ENCODE results near the gene STX11.
"Not testable (repeated sequence)": the region's sequence is repeated elsewhere in the genome, so short reads cannot be mapped to it uniquely, and the experiment has no call there.

The STX11 gene

DNA sequence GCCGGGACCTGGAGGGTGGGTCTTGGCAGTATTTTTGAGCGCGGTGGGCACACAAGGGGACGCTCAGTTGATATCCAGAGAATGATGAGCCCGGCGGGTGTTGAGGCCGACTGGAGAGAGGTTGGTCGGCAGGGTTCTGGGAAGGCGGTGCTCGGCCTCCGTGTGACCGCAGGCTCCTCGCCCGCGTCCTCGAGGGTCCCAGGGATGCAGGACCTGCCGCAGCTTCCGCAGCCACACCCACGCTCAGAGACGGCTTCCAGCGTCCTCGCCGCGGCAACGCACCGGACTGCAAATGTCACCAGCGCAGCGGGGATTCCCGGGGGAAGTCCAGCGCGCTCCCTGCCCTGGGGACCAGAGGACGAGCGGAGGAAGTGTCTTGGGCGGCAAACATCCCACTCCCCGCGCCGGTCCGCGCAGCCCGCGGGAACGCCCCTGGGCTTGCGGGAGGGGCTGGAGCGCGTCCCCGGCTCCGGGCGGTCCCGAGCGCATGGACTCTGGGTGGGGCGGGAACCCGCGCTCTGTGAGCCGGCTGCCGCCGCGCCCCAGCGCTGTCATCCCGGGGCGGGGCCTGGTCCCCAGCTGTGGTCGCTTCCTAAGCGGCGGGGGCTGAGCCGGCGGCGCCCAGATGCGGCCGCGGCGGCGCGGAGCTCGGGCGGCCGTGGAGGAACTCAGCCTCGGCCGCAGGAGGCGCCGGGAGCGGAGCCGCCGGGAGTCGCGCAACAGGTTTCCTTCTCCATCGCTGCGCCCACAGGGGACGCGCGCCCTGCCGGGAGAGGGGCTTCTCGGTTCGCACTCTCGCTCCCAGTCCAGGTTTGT is at the start of gene STX11:
Gene STX11, plus strand, starts transcription at position 624 of the 816 bp plus-strand sequence. CDS start 36,111 bp downstream, outside the sequence.
- DNase-seq = peak; percentile 48

DNA sequence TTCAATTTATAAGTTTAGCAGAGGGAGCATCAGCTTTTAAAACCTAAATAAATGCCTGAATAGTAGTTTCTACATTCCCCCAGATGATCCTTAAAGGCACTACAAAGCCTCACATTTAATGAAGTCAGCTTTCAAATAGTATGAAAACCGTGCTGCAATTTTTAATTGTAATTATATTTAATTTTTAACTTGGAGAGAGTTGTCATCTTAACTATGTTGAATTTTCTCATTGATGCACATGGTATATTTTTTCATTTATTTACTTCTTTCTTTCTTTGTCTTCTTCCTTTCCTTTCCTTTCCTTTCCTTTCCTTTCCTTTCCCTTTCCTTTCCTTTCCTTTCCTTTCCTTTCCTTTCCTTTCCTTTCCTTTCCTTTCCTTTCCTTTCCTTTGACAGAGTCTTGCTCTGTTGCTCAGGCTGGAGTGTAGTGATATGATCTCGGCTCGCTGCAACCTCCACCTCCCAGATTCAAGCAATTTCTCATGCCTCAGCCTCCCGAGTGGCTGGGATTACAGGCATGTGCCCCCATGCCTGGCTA is 47.2 kb upstream of the STX11 start:
- no peak for DNase-seq

DNA sequence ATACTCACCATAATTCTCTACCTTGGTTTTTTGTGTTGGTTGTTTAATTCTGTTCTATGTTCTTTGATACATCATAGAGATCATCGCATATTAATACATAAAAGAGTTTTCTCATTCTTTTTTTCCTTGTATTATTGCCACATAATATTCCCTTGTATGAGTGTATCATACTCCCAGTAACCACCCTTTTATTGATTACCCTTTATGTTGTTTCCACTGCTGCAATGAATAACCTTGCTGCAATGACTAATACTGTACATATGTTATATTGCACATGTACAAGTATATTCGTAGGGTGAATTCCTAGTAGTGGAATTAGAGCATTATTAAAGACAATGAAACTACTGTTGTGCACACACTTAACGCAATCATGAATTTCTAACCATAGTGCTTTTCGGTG is 45.8 kb upstream of the STX11 start:
- DNase-seq = no peak

DNA sequence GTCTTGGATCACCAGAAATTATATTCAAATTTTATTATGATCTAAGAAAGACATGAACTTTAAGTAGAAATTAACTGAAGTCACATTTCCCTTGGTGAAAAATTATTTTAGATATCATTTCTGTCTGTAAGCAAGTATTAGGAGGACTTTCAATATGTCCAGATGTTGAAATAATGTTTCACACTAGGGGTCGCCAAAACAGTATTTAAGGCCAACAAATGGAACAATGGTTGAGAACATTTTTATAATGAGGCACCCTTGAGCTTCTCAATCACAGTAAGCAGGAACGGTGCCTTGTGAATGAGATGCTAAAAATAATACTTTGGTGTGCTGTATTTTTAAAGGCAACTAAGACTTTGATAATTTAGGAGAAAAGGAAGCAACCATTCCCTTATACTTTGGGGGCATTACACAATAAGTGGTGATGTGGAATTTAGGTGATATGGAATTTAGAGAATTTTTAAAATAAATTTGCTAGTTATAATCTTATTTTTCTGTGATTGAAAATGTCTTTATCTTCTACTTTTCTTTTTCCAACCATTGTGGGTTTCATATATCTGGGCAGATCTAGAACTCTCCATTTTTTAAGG is 45.3 kb upstream of the STX11 start:
- peak; percentile 68 for DNase-seq

DNA sequence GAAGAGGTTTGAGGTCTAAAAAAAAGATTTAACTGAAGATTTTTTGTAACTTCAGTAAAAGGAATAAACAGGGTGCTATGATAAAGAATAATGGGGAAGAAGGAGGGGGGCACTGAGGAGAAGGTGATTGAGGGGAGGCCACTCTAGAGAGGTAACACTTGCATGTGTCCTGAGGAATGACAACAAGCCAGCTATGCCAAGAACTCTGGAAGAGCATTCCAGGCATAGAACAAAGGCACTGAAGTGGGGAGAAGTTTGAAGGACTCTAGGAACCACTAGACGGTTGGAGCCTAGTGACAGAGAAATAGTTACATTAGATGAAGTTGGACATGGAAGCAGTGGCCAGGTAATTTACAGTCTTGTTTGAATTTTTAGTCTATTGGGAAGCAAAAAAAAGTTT is 44.1 kb upstream of the STX11 start:
- no peak for DNase-seq

DNA sequence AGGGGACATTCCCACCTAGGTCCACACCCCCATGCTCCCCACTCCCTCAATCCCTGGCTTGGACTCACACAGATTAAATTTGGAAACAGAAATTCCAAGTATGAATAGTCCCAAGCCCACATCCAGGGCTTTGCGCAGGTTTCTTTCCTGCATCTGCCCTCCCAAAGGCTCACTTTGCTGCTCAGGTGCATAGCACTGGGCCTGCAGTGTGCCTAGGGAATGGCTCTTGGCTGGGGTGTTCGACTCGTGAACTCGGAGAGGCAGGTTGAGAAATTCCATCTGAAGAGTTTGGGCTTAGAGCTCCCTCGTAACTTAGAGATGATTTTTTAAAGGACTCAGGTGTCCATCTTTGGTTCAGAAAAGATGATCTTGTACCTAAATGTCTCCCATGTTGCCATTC is 40.1 kb upstream of the STX11 start:
- no peak for DNase-seq

DNA sequence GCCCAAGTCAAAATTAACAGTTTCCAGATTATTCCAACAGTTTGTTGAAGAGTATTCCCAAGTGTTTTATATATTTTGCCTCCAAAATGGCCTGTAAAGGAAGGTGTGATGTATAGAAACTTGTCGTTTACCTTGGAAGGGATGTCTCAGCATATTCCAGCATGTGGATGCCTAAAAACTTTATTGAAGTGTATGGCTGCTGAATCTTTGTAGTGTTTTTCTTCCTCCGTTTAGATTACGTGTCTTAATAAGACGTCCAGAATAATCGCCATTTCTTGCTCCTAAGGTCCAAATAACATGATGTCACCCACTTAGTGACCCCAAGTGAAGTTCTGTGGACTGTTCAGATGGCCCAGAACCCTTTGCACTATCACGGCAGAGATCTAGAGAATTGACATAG is 37.0 kb upstream of the STX11 start:
- DNase-seq = no peak

DNA sequence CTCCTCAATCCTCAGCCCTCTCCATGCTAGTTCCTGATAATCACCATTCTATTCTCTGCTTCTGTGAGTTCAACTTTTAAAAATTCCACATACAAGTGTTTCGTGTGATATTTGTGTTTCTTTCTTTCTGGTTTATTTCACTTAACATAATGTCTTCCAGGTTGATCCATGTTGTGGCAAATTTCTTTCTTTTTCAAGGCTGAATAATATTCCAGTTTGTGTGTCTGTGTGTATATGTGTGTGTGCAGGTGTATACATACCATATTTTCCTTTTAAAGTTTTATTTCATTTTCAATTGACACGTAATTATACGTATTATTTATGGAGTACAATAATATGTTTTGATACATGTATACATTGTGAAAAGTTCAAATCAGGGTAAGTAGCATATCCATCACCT is 35.1 kb upstream of the STX11 start:
- DNase-seq = no peak

DNA sequence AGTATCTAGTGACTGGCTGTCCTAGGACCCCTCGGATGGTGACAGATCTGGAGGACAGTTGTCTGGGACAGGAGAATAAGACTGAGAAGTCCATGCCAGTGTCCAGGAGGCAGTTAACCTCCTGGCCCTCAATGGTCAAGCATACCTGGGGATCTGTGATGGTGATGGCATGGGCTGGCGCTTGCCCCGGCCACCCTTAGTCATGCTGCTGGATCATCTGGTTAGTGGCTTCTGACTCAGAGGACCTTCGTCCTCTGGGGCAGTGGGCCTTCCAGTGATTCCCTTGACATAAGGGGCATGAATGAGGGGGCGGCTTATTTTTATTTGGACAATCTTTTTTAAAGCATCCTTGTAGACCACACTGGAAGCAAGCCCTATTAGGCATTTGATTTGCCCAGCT is 30.9 kb upstream of the STX11 start:
- DNase-seq = no peak

DNA sequence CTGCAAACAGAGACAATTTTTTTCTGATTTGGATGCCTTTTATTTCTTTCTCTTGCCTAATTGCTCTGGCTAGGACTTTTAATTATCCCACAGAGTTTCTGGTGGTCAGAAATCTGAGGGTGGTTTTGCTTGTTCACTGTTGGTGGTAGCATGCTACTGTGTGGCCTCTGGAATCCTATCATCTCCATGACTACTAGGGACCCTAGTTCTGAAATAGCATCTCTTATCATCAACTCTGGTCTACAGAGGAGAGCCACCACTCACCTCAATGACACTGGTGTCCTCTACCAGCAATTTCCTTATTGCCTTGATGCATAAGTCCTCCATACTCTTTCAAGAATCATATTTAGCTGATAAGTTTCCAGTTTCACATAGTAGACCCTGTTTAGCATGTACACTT is 27.5 kb upstream of the STX11 start:
- DNase-seq = no peak

DNA sequence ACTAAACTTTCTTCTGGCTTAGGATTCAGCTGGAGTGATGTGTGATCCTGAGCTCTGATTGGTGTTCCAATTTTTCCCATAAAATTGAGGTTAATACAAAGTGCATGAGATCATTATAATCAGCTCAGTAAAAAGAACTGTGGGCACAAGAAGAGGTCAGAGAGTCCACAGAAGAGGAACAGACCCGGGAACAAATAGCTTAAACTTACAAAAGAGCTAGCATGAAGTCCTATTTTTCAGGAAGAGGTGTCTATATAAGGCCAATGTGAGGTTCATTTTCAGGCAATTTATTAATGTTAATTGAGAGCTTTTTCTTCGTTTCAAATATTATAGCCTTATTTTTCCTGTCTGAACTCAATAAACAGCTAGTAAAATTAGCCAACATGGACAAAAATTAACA is 26.9 kb upstream of the STX11 start:
- DNase-seq = peak; percentile 19

DNA sequence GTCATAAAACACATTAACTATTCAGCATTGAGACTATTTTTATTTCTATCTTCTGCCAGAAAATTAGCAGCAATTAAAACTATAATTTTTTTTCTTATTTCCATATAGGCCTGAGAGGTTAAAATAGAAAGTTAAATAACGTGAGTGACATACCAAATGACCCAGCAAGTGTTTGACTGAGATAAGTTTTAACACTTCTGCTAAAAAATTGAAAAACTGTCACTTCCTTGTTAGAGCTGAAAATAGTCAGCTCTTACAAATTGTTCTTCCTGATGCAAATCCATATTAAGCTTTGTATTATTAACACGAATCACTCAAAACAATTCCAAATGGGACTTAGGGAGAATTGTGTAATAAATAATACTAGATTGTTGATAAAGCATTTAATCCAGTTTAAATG is 26.5 kb upstream of the STX11 start:
- no peak for DNase-seq

DNA sequence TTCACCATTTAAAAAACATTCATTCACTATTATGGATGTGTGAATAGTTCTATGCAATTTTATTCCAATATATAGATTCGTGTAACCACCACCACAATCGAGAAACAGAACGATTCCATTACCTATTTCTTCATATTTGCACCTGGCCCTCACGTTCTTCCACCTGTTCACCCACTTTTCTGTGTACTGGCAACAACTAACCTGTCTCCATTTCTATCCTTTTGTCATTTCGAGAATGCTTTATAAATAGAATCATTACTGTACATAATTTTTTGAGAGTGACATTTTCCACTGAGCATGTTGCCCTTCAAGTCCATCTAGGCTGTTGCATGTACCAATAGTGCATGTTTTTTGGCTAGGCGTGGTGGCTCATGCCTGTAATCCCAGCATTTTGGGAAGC is 23.2 kb upstream of the STX11 start:
- DNase-seq = no peak

DNA sequence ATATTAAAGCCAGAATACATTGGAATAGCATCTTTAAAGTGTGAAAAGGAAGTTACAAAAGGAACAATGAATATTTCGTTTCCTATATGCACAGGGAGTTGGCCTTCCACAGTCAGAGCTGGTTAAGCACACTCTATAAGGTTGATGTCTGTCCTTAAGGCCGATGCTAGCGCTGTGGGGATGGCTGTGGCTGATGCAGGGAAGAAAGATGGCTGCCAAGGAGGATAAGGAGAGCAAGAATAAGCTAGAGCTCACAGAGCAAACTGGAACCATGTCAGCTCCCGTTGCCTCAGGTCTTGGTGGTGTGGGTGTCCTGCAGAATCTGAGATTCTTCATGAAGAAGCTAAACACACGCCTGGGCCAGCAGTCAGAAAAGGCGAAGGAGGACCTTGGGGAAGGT is 20.8 kb upstream of the STX11 start:
- DNase-seq = no peak

DNA sequence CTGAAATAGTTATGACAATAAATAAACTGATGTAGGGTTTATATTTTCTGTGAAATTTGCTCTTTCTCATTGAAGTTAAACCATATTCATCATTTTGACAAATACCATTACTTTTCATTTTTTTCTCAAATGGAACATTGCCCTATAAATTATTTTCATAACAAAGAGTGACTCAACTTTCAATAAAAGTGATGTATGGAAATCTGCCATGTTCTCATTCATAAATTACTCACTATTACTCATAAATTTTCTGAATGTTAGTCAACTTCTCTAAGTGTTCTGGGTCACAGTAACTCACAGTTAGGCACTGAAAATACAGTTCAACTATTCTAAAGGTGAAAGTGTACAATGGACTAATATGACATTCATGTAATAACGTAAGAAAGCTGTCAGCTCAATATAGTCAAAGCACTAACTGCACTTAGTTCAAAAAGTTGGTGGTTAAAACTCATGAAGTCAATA is 19.0 kb upstream of the STX11 start:
- DNase-seq = no peak

DNA sequence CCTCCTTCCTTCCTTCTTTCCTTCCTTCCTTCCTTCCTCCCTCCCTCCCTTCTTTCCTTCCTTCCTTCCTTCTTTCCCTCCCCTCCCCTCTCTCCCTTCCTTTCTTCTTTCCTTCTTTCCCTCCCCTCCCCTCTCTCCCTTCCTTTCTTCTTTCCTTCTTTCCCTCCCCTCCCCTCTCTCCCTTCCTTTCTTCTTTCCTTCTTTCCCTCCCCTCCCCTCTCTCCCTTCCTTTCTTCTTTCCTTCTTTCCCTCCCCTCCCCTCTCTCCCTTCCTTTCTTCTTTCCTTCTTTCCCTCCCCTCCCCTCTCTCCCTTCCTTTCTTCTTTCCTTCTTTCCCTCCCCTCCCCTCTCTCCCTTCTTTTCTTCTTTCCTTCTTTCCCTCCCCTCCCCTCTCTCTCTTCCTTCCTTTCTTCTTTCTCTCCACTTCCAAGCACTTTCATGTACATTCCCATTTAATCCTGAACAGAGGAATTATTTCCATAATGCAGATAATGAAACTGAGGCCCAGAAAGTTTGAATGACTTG is 18.1 kb upstream of the STX11 start:
- not testable (repeated sequence) for DNase-seq

DNA sequence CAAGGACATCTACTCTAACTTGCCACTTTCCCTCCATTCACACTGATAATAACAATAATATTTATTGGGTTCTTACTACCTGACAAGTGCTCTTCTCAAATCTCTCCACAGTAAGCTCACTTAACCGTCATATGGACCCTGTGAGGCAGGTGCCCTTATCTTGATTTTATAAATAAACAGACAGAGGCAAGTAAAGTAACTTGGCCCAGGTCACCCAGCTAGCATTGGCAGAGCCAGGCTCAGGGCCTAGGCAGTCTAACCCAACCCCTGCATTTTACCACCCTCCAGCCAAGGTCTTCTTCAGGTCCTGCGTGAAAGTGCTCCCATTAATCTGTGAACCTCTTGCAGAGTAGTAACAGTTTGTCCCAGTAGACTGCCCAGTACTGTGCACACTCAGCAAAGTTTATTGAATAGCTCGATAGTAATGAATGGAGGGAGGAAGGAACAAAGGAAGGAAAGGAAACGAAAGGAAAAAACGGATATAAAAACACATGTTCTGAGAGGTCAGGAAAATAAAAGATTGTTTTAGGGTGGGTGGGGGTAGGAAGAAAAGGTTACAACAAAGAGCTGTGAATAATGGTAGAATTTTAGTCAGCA is 17.0 kb upstream of the STX11 start:
- no peak for DNase-seq

DNA sequence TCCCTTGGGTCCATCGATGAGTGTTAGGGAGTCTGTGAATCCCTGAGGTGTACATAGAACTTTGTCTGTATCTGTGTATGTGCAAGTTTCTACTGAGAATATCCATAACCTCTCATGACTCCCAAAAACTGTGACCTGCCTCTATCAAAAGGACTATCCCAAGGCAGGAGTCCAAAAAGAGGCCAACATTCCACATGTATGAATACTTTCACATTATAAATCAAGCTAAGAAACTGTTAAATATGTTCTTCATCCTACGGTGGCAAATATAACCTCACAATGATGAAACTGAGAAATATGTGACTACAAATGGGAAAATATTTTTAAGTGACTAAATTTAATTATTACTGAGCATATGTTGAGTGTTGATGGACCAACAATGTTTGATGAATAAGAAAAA is 16.1 kb upstream of the STX11 start:
- no peak for DNase-seq

DNA sequence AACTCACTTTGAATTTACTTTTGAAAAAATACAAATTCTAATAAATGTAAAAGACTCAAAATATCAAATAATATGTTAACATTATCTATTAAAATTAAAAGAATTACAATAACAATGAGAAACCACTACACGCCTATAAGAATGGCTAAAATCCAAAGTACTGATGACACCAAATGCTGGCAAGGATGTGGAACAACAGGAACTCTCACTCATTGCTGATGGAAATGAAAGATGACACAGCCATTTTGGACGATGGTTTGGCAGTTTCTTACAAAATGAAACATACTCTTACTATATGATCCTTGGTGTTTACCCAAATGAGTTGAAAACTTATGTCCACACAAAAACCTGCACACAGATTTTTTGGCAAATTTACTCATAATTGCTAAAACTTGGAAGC is 15.6 kb upstream of the STX11 start:
- no peak for DNase-seq

DNA sequence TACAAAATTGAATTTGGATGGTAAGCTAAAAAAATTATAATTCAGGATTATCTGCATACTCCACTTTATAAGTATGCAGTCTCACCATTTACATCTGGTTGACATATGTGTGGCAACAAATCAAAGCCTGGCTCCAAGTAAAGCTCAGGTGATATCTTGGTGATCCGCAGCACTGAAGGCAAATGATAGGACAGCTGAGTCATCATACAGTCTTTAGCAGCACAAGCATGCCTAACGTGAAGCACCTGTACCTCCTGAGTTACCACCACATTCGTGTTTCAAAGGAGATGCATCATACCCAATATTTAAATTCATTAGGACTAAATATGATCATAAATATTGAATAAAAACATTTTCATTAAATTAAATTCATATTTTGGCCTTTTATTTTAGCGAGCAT is 11.8 kb upstream of the STX11 start:
- DNase-seq = no peak

DNA sequence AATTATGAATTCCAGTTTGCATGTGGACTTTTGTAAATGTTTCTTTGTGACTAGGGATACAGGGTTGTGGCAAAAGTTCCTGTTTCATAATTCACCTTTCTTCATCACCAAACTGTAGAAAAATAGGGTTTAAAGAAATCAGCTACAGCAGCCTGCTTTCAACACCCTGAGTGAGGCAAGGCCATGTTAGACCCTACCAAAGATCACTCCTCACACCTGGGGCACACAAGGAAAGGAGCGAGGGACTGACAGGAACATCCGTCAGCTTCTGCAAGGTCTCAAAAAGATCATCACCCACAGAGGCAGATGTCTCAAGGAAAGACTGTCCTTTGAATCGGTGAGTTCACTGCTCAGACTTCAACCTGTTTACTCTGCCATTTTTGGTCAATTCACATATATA is 10.5 kb upstream of the STX11 start:
- DNase-seq = no peak

DNA sequence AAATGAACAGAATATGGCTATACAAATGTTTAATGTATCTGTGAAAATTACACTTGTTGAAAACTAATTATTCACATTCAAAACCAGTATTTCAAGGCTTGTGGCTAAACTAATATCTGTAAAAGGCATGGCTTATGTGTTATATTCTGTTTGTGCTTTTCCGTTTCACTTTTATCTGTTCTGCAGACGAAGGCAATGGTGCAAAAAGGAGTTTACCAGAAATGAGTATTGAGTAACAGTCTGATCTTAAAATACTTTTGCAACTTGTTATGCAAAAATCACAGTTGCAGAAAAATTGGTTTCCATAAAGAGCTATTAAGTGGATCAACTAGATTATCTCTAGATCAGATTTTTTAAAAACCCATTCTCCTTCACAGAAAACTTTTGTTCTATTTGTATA is 9.4 kb upstream of the STX11 start:
- DNase-seq = no peak

DNA sequence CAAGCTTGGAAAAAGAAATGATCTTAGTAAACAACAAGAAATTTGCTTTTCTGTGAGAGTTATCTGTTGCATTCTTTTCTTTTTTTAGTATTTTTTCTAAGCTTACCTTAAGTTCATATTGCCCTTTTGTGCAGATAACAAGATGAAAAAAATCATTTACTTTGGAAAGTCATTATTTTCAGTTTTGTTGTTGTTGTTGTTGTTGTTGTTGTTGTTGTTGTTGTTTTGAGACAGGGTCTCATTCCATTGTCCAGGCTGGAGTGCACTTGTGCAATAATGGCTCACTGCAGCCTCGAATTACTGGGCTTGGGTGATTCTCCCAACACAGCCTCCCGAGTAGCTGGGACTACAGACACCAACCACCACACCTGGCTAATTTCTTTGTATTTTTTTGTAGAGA is 8.8 kb upstream of the STX11 start:
- no peak for DNase-seq

DNA sequence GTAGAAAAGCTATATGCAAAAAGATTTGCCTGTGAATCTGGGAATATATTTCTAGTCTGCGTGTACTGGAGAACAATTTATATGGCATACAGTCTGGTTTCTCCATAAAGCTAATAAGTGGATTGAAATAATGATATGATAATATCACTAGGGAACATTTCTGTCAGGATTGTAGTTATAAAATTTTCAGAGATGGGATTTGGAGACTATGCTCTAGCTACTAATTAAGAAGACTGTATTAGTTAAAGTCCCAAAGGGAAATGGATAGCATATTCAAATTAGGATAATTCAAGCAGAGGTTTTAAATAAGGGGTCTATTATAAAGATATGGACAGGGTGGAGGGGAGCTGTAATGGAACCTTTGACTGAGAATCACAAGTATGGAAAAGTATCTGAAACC is 7.2 kb upstream of the STX11 start:
- no peak for DNase-seq

All from MV-4-11 (cell line).